Stimulated activated CD4-positive, alpha-beta T cell treated with anti-CD3 and anti-CD28 coated beads, Interleukin-15, amount 100 ng/mL, for 48 hours (primary cell): ENCODE data around the gene PPP6R3.

Experiments
- DNase-seq, 2 donors: peaks; one replicate each; pipeline ENCODE4 v3.0.0-alpha.2; 2020; ENCODE audit warnings: low read depth in 2 of 2

PPP6R3 gene, protein sequence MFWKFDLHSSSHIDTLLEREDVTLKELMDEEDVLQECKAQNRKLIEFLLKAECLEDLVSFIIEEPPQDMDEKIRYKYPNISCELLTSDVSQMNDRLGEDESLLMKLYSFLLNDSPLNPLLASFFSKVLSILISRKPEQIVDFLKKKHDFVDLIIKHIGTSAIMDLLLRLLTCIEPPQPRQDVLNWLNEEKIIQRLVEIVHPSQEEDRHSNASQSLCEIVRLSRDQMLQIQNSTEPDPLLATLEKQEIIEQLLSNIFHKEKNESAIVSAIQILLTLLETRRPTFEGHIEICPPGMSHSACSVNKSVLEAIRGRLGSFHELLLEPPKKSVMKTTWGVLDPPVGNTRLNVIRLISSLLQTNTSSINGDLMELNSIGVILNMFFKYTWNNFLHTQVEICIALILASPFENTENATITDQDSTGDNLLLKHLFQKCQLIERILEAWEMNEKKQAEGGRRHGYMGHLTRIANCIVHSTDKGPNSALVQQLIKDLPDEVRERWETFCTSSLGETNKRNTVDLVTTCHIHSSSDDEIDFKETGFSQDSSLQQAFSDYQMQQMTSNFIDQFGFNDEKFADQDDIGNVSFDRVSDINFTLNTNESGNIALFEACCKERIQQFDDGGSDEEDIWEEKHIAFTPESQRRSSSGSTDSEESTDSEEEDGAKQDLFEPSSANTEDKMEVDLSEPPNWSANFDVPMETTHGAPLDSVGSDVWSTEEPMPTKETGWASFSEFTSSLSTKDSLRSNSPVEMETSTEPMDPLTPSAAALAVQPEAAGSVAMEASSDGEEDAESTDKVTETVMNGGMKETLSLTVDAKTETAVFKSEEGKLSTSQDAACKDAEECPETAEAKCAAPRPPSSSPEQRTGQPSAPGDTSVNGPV

DNA sequence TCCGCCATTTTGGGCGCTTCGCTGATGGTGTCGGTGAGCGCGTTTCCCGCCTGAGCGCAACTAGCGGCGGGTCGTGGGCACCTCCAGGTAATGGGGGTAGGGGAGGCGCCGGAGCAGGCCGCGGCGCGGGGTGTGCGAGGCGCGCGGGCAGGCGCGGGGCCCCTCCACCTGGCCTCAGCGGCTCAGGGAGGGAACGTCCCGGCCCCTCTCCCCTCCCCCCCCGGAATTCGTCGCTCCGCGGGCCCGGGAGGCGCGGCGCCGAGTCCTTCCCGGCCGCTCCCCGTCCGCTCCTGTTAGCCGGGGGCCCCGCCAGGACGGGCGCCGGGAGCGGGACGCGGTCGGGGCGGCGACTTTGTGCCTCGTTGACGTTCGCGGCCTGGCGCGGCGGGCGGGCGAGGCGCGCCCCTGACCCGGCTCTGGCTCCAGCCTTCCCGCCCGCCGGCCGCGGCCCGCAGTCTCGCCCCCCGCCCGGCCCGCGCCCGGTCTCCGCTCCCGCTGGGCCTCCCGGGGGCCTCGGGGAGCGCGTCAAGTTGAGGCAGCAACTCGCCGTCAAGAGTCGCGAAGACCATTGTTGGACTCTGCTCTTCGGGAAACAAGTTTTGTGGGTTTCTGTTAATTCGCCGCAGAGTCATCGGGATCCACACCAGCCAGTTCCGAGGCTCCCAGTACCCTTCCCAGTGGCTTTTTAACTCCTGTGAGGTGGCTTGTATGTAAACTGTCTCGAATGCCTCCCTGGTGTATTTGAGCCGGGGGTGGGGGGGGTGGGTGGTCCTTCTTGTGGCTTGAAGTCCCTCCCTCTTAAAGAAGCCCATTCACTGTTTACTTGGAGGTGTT lies at the start of gene PPP6R3:
Gene PPP6R3, plus strand, starts transcription at position 12 of the 834 bp plus-strand sequence. CDS start 76,913 bp downstream, outside the sequence.
- DNase-seq, result no peak

DNA sequence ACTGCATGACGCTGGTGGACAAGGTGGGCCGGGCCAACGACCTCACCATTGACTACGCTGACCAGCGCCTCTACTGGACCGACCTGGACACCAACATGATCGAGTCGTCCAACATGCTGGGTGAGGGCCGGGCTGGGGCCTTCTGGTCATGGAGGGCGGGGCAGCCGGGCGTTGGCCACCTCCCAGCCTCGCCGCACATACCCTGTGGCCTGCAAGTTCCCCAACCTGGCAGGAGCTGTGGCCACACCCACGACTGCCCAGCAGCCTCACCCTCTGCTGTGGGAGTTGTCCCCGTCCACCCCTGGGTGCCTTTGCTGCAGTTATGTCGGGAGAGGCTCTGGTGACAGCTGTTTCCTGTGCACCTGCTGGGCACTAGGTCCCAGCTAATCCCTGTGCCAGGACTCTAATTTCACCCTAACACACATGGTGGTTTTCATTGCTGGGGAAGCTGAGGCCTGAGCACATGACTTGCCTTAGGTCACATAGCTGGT lies 49.0 kb upstream of the PPP6R3 start:
- no peak for DNase-seq

DNA sequence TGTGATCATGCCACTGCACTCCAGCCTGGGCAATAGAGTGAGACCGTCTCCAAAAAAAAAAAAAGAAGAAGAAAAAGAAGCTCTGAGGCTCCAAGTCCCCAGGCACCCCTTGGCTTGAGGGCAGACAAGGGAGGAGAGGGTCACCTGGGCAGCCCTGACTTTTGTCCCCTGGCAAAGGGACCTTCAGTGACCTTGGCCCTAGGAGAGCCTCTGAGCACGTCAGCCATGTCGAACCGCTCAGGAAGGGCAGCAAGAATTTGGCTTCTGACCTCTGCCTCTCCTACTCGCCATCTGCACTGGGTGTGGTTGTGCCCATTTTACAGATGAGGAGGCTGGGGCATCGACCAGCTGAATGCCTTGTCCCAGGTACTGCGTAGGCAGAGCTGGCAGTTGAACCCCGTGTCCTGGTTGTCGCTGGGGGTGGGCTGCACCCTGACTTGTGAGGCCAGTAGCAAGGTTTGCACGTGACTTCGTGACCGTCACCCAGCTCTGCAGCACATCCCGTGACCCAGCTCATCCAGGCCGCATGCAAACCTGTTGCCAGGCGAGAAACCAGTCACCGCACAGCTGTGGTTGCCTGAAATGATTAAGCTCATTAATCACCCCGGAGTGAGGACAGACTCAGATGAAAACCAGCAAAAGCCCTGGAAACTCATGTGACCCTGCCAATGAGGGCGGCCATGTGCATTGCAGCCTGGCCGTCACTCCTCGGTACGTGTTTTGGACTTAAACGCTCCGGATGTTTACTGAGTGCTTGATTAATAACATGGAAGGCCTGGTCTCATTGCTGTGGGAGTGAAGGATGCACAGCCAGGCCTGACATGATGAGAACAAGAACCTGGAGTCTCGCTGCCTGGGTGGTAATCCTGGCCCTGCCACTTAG lies 47.7 kb upstream of the PPP6R3 start:
- DNase-seq, result peak in 1 of 2 donors; percentile 27

DNA sequence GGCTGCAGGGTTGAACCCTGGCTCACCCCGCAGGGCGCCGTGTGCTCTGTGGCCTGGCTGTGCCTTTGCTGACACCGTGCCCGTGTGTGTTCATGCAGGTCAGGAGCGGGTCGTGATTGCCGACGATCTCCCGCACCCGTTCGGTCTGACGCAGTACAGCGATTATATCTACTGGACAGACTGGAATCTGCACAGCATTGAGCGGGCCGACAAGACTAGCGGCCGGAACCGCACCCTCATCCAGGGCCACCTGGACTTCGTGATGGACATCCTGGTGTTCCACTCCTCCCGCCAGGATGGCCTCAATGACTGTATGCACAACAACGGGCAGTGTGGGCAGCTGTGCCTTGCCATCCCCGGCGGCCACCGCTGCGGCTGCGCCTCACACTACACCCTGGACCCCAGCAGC lies 47.0 kb upstream of the PPP6R3 start:
- DNase-seq, result no peak

DNA sequence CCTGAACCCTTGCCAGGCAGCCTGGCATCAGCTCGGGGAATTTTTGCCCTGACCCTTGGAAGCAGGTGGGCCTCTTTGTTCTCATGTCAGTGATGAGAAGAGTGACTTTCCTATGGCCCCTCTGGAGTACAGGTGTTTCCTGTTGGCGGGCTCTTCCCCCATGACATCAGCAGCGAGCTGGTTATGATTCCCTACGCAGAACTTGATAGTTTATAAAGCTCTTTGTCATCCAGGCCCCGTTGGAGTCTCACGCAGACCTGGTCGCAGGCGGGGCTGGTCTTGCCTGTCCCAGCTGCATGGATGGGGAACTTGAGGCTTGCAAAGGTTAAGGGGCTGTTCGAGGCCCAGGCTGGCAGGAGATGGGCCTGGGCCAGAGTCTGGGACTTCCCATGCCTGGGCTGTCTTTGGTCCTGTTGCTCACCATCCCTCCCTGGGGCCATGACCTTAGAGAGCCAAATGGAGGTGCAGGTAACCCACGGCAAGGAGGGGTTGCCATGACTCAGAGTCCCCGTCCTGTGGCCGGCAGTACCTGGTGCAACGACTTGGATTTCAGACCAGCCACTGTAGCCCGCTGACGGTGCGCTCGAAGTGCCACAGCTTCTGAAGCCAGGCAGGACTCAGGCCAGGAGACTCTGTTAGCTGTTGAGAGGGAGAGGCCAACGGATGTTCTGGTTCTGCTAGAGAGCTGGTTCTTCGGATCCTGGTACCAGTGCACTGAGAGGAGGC lies 45.9 kb upstream of the PPP6R3 start:
- no peak for DNase-seq

DNA sequence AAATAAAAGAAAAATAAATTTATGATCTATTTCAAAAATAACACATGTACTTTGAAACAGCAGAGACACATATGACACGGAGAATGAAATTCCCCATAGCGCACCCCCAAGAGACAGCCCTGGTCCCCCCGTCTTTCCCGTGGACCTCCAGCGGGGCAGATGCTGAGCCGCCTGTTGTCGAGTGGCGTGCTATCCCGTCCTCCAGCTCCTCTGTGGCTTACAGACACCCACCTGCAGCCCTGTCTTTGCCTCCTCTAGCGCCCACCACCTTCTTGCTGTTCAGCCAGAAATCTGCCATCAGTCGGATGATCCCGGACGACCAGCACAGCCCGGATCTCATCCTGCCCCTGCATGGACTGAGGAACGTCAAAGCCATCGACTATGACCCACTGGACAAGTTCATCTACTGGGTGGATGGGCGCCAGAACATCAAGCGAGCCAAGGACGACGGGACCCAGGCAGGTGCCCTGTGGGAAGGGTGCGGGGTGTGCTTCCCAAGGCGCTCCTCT lies 44.4 kb upstream of the PPP6R3 start:
- DNase-seq, result no peak

DNA sequence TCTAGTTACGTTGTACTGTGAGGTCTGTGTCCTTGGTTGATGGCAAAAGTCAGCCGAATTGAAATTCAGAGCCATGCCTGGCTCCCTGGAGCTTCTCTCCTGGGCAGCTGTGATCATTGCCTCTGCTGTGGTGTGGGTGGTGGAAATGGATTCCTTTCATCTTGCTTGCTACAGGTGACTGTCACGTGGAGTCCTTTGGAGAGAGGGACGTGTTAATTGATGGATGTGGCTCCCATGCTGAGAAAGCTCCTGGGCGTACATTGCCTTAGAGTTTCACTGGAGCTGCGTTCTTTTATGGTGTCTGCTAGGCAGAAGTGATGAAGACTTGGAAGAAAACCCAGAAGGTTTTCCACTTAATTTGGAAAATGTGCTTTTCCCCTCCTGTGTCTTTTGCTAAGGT lies 41.9 kb upstream of the PPP6R3 start:
- no peak for DNase-seq

DNA sequence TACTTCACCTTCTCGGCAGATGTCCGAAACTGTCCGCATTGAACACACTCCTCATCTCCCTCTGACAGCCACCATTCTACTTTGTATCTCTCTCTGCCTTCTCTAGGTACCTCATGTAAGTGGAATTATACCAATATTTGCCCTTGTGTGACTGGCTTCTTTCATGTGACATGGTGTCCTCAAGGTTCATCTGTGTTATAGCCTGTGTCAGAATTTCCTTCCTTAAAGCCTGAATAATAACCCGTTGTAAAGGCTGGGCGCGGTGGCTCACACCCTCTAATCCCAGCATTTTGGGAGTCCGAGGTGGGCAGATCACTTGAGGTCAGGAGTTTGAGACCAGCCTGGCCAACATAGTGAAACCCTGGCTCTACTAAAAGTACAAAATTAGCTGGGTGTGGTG lies 40.4 kb upstream of the PPP6R3 start:
- no peak for DNase-seq

DNA sequence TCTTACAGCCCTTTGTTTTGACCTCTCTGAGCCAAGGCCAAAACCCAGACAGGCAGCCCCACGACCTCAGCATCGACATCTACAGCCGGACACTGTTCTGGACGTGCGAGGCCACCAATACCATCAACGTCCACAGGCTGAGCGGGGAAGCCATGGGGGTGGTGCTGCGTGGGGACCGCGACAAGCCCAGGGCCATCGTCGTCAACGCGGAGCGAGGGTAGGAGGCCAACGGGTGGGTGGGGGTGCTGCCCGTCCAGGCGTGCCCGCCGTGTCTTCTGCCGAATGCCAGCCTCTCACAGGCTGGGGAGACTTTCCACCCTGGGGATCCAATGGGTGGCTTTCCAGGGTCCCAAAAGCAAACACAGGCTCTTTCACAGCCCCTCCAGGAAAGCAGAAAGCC lies 37.1 kb upstream of the PPP6R3 start:
- no peak for DNase-seq

DNA sequence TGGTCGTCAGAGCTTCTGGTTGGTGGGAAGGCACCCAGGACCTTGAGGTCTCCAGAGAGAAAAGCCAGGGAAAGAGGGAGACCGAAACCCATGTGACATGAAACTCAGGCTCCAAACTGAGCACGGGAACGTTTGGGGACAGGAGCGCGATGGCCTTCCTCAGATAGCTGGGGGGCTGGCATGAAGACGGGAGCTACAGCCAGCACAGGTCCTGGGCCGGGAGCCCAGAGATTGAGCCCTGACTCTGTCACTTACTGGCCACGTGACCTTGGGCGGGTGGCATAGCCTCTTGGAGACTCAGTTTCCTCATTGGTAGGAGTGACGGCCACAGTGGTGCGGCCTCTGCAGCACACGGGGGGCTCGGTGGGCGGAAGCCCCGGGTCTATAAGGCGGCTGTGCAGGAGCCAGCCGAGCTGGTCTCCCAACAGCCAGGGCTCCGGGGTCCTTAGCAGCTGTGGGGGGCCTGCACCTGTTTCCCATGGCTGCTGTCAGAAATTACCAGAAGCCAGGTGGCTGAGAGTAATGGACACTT lies 36.4 kb upstream of the PPP6R3 start:
- no peak for DNase-seq

DNA sequence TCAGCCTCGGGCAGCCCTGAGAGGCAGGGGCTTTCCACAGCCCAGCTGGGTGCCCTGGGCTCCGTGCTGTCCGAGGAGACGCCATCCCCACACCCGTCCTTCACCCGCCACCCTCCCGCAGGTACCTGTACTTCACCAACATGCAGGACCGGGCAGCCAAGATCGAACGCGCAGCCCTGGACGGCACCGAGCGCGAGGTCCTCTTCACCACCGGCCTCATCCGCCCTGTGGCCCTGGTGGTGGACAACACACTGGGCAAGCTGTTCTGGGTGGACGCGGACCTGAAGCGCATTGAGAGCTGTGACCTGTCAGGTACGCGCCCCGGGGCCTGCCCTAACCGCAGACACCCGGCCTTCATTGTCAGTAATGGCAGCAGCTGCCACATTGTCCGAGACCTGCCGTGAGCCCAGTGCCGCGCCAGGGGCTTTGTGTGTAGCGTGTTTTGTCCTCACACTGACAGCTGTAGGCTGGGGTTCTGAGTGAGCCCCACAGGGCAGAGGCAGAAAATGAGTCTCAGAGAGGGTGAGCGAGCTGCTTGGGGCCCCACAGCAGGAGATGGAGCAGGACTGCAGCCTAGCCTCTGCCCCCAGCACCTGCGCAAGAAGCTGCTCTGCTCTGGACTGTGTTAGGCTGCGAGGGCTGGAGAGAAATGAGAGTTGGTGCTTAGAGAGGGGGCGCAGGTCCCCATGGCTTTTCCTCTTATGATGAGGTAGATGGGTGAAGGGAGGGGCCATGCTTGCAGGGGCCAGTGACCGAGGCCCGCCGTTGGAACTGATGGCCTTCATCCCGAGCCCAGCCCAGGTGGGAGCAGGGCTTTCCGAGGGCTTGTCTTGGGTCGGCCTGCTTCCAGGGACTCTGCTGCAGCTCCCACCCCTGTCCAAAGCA lies 35.3 kb upstream of the PPP6R3 start:
- DNase-seq, result no peak

DNA sequence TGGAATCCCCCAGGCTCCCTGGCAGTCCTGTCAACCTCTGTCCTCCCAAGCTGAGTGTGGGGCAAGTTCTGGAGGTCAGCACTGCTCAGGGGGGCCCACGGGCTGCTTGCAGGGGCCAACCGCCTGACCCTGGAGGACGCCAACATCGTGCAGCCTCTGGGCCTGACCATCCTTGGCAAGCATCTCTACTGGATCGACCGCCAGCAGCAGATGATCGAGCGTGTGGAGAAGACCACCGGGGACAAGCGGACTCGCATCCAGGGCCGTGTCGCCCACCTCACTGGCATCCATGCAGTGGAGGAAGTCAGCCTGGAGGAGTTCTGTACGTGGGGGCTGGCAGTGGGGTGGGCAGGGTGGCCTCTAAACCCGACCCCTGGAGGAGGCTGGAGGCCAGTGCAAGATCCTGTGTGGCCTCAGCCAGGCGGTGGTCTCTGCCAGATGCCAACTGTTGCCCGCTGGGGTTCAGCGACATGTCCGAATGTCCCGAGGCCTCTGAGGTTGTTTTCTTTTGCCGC lies 34.6 kb upstream of the PPP6R3 start:
- no peak for DNase-seq

DNA sequence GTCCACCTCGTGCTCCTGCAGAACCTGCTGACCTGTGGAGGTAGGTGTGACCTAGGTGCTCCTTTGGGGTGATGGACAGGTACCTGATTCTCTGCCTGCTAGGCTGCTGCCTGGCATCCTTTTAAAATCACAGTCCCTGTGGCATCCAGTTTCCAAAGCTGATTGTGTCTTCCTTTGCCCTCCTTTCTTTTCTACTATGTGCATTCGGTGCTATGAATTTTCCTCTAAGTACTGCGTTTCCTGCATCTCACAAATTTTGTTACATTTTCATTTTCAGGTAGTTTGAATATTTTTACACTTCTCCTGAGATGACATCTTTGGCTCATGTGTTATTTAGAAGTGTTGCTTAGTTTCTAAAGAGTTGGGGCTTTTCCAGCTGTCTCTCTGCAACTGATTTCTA lies 30.9 kb upstream of the PPP6R3 start:
- no peak for DNase-seq

DNA sequence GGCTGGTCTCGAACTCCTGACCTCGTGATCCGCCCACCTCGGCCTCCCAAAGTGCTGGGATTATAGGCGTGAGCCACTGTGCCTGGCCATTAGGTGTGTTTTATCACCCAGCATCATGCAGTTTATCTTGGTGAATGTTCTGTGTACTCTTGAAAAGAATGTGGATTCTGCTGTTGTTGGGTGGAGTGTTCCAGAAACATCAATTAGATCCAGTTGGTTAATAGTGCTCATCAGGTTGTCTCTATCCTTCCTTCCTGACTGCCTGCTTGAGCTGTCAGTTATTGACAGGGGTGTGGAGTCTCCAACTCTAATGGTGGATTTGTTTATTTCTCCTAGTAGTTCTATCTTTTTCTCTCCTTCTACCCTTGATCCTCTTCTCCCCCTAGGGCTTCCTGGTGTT lies 30.2 kb upstream of the PPP6R3 start:
- no peak for DNase-seq

DNA sequence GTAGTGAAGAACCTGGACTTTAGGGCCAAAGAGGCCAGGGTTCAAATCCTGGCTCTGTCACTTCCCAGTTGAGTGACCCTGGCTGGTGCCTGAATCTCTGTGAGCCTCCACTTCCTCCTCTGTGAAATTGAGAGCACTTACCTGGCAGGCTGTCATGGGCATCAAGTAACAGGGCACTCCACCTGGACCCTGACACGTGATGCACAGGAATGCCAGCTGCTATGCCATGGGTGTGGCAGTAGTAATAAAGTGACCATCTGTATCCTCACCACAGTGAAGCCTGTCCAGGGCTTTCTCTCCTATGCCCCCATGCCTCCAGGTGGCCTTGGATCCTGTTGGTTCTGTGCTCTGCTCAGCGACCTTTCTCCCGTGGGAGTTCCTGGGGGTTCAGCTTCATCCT lies 29.8 kb upstream of the PPP6R3 start:
- DNase-seq, result no peak

DNA sequence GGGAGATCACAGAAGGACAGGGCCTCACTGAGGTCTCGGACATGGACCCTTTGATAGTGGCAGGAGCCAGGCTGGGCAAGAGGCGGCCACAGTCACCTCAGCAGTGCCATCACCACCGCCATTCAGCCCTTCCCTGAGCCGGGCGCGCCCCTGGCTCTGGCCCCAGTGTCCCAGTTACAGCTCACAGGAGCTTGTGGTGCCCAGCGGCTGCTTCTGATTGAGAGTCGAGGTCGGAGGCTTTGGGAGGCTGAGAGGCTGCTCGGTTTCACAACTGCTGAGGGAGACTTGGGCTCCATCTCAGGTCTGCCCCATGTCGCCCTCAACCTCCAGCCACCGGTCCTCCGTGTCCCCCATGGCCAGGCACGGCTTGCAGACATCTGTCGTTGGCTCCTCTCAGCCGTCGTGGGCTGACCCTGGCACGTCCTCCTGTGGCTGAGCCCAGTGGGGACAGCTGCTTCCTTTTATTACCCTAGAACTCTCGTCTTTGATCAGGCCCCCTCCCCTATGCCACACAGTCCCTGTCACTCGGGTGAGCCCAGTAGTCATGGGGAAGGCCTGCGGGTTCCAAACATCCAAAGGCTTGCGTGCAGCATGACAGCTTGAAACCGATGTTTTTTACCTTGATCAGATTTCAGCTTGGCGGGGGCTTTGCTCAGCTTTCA lies 28.4 kb upstream of the PPP6R3 start:
- DNase-seq, result no peak

DNA sequence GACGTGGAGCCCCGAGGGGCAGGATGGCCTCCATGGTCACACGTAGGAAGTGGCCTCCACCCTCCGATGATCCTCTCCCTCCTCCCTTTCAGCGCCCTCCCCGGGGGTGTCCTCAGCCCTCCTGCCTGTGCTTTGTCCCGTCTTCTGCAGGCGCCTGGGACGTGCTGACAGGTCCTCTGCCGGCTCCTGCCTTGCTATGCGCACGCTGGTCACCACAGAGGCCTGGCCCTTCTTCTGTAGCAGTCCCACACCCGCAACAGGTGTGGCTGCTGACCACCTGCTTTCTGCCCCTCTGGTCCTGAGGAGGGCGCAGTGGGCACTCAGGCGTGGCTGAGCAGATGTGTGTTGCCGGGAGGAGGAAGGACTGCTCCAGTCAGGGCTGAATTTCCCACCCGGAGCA lies 27.7 kb upstream of the PPP6R3 start:
- DNase-seq, result no peak

DNA sequence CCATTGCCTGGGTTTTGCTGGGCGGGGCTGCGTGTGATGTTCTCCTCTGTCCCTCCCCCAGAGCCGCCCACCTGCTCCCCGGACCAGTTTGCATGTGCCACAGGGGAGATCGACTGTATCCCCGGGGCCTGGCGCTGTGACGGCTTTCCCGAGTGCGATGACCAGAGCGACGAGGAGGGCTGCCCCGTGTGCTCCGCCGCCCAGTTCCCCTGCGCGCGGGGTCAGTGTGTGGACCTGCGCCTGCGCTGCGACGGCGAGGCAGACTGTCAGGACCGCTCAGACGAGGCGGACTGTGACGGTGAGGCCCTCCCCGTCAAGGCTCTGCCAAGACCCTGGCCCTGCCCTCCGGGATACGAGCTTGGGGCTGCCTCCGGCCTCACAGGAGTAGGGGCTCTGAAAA lies 27.0 kb upstream of the PPP6R3 start:
- DNase-seq, result no peak
